ENCODE results near the gene ASCL2. TPM values are rescaled to one million over a fixed set of nuclear protein-coding genes. Genes with fewer than 3 reads are reported as not detected.

Gene ASCL2
- polyA plus RNA-seq, 5 donors, result 0.79 to 1.5 (median 1.3) TPM

- DNase-seq, result no peak
Observed at GRCh38 chr11:2235588-2236326, 34.6 kb downstream of the ASCL2 start.

DNA sequence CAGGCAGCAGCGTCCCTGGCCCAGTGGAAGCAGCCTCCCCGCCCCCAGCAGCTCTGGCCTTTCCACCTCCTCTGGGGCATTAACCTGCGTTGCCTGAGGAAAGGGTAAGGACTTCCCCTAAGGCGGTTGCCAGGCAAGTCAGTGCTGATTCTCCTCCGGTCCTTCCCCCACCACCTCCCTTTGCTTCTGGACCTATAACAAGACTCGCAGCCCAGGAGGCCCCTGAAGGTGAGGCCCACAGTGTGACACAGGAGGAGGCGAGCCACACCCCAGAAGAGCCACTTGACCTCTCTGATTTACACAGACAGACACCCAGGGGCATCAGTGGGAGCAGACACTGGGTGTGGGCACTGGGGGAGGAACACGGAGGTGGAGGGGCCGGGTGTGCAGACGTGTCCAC is 35.4 kb downstream of the ASCL2 start:
- DNase-seq, result no peak

DNA sequence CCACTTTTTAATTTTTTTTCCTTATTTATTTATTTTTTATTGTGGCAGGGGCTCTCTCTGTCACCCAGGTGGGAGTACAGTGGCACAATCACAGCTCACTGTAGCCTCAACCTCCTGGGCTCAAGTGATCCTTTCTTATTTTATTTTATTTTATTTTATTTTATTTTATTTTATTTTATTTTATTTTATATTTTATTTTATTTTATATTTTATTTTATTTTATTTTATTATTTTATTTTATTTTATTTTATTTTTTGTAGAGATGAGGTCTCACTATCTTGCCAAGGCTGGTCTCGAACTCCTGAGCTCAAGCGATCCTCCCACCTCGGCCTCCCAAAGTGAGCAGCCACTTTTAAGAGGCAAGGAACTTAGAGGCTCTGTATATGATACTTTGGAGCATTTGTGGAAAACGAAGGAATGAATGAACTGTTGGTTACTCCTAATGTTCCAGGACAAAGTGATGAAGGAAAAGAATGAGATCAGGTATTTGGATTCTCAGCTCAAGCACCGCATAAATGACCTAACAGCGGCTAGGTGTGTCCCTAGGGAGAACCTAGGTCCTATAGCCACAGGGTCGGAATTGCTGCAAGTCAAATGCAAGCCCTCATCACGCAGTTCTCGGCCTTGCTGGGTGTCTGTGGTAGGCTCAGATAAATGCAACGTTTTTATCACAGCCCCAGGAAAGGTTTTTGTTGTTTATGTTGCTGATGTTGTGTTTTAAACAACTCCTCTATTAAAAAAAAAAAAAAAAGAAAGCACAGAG is 36.5 kb downstream of the ASCL2 start:
- DNase-seq, result no peak

DNA sequence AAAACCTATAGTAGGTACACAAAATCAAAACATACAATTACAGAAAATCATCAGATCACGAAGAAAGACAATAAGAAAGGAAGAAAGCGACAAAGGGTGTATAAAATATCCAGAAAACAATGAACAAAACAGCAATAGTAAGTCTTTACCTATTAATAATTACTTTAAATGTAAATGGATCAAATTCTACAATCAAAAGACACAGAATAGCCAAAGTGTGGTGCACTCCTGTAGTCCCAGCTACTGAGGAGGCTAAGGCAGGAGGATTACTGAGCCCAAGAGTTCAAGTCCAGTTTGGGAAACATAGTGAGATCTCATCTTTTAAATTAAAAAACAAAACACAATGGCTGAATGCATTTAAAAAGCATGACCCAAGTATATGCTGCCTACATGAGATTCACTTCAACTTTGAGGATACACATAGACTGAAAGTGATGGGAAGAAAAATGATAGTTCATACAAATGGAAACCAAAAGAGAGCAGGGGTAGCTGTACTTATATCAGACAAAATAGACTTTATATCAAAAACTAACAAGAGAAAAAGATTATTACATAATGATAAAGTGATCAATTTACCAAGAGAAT is 40.6 kb downstream of the ASCL2 start:
- DNase-seq, result no peak

DNA sequence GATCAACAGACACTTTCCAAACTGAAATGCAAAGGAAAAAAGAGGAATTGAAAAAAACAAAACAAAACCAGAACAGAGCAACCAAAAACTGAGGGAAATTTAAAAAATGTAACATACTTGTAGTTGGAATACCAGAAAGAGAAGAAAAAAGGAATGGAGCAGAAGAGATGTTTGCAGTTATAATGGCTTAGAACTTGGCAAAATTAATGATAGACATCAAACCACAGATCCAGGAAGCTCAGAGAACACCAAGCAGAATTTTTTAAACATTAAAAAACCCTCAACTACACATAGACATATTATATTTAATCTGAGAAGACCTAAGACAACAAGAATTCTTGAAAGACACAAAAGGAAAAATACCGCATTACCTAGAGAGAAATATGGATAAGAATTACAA is 46.1 kb downstream of the ASCL2 start:
- DNase-seq, result no peak

GRCh38 chr11:2223153-2223794 is 47.1 kb downstream of the ASCL2 start:
- no peak for DNase-seq

DNA sequence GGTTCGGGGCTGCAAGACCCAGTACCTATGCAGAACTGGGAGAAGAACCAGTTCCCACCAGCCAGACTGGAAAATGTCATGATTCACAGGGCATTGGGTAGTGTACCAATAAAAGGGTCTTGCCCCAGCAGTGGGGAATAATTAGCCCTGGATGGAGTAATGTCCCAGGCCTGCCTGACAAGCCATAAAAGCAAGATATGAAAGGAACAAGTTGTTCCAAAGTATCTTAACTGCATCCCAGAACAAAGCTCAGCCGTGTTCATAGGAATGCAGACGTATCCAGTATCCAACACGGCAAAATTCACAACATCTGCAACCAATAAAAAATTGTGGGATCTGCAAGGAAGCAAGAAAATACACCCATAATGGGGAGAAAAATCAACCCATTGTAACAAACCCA is 47.9 kb downstream of the ASCL2 start:
- DNase-seq, result no peak

DNA sequence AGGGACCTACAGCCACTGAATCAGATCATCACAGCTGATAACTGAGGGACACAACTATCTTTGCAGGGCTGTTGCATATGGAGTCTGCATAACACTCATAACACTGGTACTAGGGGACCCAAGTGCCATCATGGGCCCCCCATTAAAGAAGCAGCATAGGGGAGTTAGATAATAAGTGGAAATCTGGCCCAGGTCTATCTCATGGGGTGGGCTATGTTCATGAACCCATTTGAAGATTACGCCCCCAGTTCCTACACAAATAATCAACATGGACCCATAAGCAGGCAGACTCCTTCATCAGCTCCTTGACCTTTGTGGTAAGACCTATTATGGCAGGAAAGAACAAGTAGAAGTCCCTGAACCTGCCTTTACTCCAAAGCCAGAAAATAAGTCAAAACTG is 48.8 kb downstream of the ASCL2 start:
- DNase-seq, result no peak

DNA sequence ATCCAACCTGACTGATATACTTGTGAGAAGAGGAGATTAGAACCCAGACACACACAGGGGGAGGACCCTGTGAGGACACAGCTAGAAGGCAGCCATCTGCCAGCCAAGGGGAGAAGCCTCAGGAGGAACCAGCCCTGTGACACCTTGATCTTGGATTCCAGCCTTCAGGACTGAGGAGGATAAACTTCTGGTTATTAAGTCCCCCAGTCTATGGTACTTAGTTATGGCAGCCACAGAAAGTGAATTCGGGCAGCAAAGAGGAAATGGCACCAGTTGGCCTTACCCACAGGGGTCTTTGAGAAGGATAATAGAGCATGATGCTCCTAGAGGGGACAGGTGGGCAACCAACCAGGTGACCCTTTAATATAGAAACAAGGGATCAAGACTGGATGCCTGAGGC is 49.4 kb downstream of the ASCL2 start:
- no peak for DNase-seq

- DNase-seq, result no peak
Observed at GRCh38 chr11:2220173-2220771, 50.1 kb downstream of the ASCL2 start.

DNA sequence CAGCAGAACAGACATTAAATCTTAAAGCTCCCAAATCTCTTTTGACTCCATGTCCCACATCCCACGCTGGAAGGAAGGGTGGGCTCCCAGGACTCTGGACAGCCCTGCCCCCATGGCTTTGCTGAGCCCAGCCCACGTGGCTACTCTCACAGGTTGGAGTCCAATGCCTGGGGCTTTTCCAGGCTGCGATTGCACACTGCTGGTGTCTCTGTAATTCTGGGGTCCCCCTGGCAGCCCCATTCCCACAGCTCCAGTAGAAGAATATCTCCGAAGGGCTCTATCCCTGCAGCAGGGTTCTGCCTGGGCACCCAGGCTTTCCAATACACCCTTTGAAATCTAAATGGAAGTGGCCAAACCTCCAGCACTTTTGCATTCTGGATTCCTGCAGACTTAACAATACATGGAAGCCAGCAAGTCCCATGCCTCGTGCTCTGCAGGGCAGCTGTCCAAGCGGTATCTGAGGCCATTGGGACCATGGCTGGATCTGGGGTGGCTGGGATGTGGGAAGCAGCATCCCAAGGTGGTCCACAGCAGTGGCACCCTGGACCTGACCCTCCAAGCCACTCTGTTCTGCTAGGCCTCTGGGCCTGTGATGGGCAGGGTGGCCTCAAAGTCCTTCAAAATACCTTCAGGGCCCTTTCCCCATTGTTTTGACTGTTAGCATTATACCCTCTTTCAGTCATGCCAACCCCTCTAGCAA is 50.9 kb downstream of the ASCL2 start:
- no peak for DNase-seq

Other genes starting within 250 kb of the ASCL2 start
- gene IGF2, start 131.2 kb downstream of the ASCL2 start, polyA plus RNA-seq (ENCODE audit: insufficient read depth in 1 of 5, insufficient read length in 5 of 5, low replicate concordance in 1 of 5), result 100 to 1,000 TPM in 3 of 5 donors, 10 to 100 TPM in 2; 70.5 to 249 (median 102) TPM
- not detected for gene INS, start 109.4 kb downstream of the ASCL2 start, polyA plus RNA-seq (ENCODE audit: insufficient read depth in 1 of 5, insufficient read length in 5 of 5, low replicate concordance in 1 of 5)
- gene TH, start 98.8 kb downstream of the ASCL2 start, polyA plus RNA-seq (ENCODE audit: insufficient read depth in 1 of 5, insufficient read length in 5 of 5, low replicate concordance in 1 of 5), result 1 to 10 TPM in 2 of 5 donors, under 1 TPM in 3; 0.21 to 1.6 (median 0.44) TPM
- 1 to 10 TPM; 1.3 to 2.5 (median 1.9) TPM for gene C11orf21, start 31.3 kb upstream of the ASCL2 start, polyA plus RNA-seq (ENCODE audit: insufficient read depth in 1 of 5, insufficient read length in 5 of 5, low replicate concordance in 1 of 5)
- 1 to 10 TPM; 3.0 to 6.0 (median 3.9) TPM for gene TSPAN32, start 31.4 kb upstream of the ASCL2 start, polyA plus RNA-seq (ENCODE audit: insufficient read depth in 1 of 5, insufficient read length in 5 of 5, low replicate concordance in 1 of 5)
- gene CD81, start 106.7 kb upstream of the ASCL2 start, polyA plus RNA-seq (ENCODE audit: insufficient read depth in 1 of 5, insufficient read length in 5 of 5, low replicate concordance in 1 of 5), result 100 to 1,000 TPM; 530 to 861 (median 656) TPM
- 10 to 100 TPM; 17.6 to 39.0 (median 22.6) TPM for gene TSSC4, start 130.2 kb upstream of the ASCL2 start, polyA plus RNA-seq (ENCODE audit: insufficient read depth in 1 of 5, insufficient read length in 5 of 5, low replicate concordance in 1 of 5)
- under 1 TPM; 0.10 to 0.29 (median 0.13) TPM for gene TRPM5, start 173.9 kb upstream of the ASCL2 start, polyA plus RNA-seq (ENCODE audit: insufficient read depth in 1 of 5, insufficient read length in 5 of 5, low replicate concordance in 1 of 5)
- 10 to 100 TPM in 2 of 5 donors, 1 to 10 TPM in 3; 6.2 to 11.5 (median 8.5) TPM for gene KCNQ1, start 174.4 kb upstream of the ASCL2 start, polyA plus RNA-seq (ENCODE audit: insufficient read depth in 1 of 5, insufficient read length in 5 of 5, low replicate concordance in 1 of 5)